Stimulated activated CD8-positive, alpha-beta memory T cell treated with anti-CD3 and anti-CD28 coated beads, Interleukin-4, amount 100 ng/mL, for 1 hour (primary cell): ENCODE results near the gene SWAP70.
"Not testable (repeated sequence)": the region's sequence is repeated elsewhere in the genome, so short reads cannot be mapped to it uniquely, and the experiment has no call there.

Experiments
- DNase-seq, 2 donors: peaks; one replicate each; pipeline ENCODE4 v3.0.0-alpha.2; 2020; ENCODE audit warnings: low read depth in 2 of 2, low spot score in 1 of 2

The SWAP70 gene

DNA sequence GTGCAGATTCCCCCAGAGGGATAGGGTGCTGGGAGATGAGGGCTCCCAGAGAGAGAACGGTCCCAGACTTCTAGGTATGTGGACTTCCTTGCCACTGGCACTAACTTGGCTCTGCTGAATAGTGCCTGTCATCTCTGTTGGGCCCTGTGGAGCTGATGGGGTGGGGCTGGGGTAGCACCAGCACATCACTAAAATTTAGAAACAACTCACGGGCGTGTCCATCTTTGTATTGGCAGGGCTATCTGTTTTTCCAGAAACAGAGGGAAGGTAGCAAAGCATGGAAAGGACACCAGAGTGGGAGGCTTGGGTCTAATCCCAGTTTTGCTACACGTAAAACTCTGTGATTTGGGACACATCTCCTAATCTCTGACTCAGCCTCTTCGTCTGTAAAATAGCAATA lies 25.8 kb downstream of the SWAP70 start:
- DNase-seq, result no peak

- no peak for DNase-seq
Measured at GRCh38 chr11:9691865-9692264, 28.0 kb downstream of the SWAP70 start.

DNA sequence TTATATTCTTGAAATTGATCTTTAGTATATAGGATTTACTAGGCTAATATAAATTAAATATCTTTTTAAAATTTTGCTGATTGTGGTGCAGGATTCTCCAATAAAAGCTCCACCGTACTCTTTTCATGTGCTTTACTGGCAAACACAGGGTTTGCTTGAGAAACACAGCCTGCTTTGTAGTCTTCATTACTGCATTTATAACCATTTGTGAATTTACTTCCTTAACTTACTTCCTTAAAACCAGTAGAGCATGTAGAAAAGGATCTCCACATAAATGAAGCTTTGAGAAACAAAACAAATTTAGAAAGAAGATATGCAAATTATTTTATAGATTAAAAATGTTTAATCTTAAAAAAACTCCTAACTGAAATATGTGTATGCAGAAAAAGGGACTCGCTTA lies 28.8 kb downstream of the SWAP70 start:
- no peak for DNase-seq

- DNase-seq, result no peak
Measured at GRCh38 chr11:9693801-9694553, 30.1 kb downstream of the SWAP70 start.

- not testable (repeated sequence) for DNase-seq
Measured at GRCh38 chr11:9695228-9695627, 31.4 kb downstream of the SWAP70 start.

DNA sequence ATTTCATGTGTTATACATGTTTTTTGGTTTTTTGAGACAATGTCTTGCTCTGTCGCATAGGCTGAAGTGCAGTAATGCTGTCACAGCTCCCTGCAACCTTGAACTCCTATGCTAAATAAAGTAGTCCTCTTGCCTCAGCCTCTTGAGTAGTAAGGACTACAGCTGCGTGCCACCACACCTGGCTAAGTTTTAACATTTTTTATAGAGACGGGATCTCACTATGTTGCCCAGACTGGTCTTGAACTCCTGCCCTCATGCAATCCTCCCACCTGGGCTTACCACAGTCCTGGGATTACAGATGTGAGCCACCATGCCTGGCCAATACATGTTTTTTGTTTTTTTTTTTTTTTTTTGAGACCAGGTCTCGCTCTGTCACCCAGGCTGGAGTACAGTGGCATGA lies 33.9 kb downstream of the SWAP70 start:
- no peak for DNase-seq

- DNase-seq, result no peak
Measured at GRCh38 chr11:9700105-9700801, 36.4 kb downstream of the SWAP70 start.

DNA sequence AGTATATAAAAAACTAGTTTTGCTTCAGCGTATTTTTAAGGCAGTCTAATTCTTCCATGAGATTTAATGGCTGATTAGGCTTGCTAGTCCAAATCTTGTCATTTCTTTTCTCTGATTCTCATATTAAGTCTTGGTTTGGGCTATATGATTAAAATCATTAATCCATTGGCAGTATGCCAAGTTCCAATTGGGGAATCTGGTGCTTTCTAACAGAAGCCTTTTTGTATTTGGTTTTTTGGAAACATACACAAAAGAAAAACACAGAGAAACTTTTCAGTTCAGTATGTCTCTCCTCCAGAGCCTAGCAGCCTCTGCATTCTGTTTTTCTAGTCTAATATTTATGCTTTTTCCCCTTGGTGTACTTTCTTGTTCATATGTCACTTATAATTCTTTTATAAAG lies 37.9 kb downstream of the SWAP70 start:
- DNase-seq, result no peak

- no peak for DNase-seq
Measured at GRCh38 chr11:9703280-9703679, 39.4 kb downstream of the SWAP70 start.

DNA sequence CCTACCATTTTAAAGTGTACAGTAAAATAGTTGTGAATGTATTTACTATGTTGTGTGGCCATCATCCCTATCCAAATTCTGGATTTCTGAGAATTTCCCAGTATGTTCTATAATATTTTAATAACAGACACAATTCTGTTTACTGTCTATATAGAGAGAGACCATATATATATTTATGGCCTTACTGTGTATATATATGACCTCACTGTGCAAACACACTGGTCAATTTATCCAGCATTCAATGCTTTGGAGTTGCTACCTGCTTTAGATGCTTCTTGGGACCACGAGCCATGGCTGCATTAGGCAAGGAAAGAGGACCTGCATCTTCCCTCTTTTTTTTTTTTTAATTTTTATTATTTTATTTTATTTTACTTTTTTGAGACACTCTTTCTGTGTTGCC lies 40.2 kb downstream of the SWAP70 start:
- no peak for DNase-seq

DNA sequence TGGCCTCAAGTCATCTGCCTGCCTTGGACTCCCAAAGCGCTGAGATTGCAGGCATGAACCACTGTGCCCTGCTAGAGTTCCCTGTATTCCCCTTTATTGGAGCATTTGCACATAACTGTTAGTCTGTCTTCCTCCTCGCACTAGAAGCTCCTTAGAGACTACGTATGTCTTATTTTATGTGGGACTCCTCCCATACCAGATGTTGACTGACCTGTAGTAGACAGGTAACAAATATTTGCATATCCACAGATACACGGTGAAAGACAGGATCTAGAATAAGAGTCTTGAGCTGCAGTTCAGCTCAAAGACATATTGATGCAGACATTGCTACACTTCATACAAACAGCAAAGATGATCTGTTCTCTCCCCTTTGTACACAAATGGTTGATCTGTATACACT lies 40.7 kb downstream of the SWAP70 start:
- DNase-seq, result no peak

DNA sequence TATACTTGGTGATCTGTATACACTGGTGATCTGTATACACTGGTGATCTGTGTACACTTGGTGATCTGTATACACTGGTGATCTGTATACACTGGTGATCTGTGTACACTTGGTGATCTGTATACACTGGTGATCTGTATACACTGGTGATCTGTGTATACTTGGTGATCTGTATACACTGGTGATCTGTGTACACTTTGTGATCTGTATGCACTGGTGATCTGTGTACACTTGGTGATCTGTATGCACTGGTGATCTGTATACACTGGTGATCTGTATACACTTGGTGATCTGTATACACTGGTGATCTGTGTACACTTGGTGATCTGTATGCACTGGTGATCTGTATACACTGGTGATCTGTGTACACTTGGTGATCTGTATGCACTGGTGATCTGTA lies 41.5 kb downstream of the SWAP70 start:
- DNase-seq, result not testable (repeated sequence)

DNA sequence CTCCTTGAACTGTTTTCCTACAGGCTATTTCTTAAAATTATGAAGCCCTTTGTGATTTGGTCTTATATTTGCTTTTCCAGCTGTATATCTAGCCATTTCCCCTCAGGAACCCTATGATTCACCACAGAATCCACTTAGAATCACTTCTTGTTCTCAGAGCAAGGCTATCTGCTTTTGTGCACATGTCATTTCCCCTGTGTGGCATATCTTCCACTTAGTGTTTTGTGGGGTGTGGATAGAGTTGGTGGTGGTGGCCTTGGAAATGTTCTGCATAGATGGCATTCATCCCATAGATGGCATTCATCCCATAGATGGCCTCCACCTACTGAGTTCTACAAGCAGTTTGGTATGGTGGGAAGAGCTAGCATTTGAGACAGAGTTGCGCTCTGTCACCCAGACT lies 44.7 kb downstream of the SWAP70 start:
- no peak for DNase-seq

DNA sequence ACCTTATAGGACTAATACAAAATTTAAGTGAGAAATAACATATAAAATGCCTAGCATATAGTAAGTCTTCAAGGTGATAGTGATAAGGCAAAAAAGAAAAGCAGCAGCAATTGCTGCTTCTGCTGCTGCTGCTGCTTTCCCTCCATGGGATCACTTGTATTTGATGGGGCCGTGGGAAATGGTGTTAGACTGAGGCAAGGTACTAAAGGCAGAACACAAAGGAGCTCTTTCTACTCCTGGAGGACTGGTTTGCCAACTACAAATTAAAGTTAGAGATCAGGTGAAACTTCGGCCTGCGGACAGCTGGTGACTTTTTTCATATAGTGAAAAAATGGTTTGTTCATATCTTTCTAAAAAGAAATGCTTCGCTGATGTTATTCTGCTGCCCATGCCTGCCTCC lies 46.3 kb downstream of the SWAP70 start:
- no peak for DNase-seq

GRCh38 chr11:9710852-9711251 lies 47.0 kb downstream of the SWAP70 start:
- DNase-seq, result no peak

GRCh38 chr11:9711454-9712307 lies 47.8 kb downstream of the SWAP70 start:
- no peak for DNase-seq

DNA sequence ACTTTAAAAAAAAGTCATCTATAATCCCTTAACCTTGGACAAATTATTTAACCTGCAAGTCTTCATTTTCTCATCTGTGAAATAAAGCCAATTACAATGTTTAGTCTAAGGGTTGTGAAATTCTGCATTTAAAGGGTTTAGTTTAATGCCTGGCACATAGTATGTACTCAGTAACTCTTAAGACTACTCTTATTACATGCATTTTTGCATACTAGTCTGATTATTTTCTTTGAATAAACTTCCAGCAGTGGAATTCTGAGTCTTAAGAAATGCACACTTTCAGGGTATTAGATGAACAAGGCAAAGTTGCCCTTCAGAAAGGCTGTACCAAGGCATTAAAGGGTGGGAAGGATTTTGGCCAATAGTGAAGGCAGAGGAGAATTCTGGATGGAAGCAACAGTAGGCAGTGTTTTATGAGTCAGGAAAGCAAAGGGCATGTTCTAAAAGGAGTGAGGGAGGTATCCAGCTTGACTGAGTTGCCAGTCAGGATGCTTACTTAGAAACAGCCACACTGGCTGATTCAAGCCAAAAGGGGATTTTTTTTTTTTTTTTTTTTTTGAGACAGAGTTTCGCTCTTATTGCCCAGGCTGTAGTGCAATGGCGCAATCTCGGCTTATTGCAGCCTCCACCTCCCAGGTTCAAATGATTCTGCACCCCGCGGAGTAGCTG lies 50.5 kb downstream of the SWAP70 start:
- no peak for DNase-seq

DNA sequence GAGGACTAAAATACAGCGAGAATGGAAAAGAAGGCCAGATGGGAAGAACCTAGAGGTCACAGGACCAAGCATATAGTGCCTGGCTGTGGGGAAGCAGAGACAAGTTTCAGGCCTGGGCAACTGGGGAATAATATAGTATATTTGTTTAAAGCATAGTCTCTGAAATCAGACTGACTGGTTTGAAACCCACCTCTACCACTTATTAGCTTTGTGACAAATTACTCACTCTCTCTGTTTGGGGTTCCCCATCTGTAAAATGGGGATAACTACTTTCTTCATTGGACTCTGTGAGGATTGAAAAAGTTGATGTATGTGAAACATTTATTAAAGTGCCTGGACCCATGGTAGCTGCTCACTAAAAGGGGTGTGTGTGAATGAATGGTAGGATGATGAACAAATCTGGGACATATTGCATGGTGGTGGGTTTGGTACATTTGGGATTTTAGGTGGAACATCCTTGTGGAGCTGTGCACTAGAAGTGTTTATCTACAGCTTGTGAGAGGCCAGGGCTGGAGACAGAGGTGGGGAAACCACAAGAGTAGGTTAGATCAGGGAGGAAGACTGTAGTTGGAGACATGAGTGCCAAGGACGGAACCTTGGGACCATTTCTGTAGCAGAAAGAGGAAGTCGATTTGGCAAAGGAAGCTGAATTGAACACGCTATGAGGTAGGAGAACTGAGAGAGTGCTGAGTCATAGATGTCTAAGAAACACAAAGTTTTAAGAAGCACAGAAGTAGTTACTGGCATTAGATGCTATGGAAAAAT lies 52.6 kb downstream of the SWAP70 start:
- no peak for DNase-seq

DNA sequence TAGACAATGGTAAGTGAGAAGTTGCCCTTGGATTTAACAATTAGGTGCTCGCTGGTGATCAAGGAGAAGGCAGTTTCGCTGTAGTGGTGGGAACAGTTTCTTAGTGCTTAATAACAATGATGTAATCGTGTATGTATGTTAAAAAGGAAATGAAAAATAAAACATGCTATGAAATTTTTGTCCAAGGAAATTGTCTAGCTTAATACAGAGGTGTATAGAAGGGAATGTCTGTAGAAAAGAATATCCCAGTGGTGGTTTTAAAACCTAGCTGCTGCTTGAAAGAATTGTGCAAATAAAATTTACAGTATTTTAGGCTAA lies 53.1 kb downstream of the SWAP70 start:
- DNase-seq, result no peak

DNA sequence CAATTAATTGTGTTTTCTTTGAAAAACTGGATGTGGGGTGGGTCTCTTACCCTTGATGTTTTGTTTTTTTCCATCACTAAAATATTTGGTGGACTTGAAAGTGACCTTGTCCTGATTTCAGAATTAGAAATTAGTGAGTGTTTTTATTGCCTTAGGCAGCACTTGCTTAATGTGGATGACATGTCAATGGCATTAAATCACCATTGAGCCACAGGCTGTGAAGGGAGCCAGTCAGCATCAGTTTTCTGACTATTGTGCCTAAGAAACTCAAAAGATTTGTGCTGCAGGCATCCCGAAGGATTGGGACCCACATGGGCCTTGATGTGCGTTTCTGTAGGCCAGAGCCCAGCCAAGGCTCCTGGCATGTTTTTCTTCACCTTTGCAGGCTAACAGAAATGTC lies 53.8 kb downstream of the SWAP70 start:
- DNase-seq, result no peak

DNA sequence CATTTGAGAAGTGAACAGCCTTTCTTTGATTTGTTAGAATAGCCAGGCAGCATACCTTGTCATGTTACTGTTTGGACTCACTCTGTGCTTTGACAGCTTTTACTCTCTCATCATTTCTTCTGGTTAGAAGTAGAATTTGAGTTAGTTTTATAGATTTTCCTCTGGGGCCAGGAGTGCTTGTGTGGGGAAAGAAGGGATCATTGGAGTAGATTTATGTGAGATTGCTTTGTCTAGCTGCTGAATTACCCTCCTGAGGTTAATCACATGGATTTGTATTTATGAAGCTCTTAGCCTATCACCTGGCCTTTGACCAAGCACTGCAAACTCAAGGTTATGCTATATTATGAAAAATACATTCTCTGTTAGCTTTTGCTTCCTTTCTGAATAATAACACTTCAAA lies 54.3 kb downstream of the SWAP70 start:
- no peak for DNase-seq
